Measurements from ENCODE around the gene AKAP9.
A peak's percentile ranks its signal among the peaks of the same experiment; 100 is the strongest.
"Not testable (repeated sequence)": the region's sequence is repeated elsewhere in the genome, so short reads cannot be mapped to it uniquely, and the experiment has no call there.

The AKAP9 gene

DNA sequence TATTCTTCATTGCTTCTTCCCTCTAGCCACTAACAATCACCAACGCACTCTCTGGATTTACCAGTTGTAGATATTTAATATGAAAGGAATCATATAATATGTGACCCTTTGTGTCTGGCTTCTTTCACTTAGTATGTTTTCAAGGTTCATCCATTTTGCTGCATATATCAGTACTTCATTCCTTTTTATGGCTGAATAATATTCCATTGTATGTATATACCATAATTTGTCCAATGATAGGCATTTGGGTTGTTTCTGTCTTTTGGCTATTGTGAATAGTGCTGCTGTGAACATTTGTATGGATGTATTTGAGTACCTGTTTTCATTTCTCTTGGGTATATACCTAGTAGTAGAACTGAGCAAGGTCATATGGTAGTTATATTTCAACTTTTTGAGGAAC, 7.3 kb downstream of the AKAP9 start:
- no peak for DNase-seq

DNA sequence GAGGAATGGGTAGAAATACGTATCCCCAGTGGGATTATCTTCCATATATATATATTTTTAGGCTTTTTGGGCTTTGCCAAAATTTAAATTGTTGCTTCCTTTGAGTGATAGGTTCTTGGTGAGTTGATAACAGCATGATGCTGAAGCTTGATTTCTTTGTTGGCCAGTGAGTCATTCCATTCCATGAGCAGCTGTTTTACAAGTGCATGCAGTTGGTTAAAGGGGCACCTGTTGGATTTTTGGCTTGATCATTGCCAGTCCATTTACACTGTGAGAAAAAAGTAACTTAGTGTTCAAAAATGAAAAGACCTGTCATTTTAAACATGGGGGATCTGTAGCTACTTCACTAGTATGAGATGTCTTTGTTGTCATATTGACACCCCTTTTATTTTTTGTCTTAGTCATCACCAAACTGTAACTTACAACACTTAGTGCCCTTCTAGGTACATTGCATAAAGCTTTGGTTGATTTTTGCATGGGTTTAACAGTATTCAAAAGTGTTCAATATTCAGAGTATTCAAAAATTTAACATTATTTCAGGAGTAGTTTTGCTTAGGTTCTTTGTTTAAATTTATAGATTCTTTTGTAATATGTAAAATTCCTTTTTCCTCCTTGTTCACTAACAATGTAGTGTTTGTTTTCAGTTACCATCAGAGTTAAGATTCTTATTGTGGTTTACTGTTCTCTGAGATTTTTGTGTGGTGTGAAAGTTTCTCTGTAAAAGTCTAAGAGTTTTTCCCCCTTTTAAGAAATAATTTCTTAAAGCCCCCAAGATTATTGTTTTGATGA, 8.8 kb downstream of the AKAP9 start:
- peak; percentile 32 for DNase-seq

DNA sequence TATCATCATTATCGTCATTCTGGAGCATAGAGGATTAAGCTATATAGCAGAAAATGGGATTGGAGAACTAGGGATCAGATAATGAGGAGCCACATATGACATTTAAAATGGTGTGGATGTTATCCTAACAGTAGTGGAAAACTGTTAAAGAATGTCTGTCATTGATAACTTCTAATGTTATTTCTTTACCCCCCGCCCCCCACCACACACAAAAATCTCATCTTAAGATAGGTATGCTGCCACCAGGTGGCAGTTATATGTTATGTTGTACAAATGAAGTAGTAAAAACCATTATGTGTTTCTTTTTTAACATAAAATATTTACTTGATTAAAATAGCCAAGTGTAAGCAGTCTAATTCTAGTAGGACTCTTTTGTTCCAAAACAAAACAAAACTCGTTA, 13.0 kb downstream of the AKAP9 start:
- peak; percentile 20 for DNase-seq

DNA sequence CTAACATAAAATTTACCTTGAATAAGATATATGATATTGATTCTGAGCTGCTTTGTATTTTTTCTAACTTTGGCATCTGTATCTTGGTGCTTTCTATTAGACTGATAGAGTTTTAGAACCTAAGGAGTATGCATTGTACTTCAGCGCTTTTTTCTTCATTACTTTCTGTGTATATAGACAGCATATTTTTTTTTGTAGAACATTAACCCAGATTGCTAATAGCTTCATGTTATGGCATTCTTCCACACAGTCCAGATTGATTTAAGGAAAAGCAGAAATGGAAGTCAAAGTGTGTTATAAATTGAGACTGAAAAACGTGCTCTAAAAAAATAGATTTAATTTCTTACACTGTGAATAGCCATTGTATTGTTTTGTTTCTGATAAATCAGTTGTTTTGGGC, 15.8 kb downstream of the AKAP9 start:
- DNase-seq = not testable (repeated sequence)

DNA sequence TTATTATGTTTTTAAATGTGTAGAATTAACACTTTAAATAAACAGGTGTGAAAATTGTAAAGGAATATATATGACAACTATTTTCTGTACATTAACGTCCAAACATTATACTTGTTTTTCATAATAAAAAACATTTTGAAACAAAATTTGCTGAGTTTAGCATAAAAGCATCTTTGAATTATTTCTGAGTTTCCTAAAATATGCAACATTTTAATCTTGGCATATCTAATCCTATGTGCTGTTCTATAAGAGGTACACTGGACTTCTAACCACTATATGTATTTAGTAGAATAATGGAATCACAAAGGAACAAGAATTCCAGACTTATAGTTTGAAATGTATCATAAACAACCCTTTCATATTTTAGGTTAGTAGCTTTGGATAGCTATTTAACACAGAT, 16.6 kb downstream of the AKAP9 start:
- no peak for DNase-seq

DNA sequence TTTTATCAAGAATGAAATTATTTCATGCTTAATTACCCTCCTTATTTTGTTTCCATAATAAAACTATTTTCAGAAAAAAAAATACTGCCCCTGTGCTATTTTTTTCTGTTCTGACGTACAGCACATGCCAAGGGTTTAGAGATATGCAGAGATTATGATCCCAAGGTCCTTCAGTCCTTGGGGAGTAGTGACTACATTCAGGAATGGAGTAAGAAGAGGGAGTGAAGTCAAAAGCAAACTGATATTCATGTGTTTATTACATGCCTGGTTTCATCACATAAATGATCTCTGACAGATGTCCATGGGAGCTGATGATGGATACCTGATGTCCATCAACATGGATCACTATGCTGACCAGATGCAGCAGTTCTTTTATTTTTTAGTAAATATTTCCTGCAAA, 17.2 kb downstream of the AKAP9 start:
- no peak for DNase-seq

DNA sequence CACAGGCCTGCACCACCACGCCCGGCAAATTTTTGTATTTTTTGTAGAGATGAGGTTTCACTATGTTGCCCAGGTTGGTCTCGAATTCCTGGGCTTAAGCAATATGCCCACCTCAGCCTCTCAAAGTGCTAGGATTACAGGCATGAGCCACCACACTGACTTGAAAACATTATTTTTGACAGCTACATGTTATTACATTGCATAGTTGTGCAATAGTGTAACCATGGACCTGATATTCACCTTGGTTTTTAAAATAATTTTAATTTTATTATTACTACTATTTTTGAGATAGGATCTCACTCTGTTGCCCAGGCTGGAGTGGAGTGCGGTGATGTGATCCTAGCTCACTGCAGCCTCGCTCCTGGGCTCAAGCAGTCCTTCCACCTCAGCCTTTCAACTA, 18.4 kb downstream of the AKAP9 start:
- no peak for DNase-seq

DNA sequence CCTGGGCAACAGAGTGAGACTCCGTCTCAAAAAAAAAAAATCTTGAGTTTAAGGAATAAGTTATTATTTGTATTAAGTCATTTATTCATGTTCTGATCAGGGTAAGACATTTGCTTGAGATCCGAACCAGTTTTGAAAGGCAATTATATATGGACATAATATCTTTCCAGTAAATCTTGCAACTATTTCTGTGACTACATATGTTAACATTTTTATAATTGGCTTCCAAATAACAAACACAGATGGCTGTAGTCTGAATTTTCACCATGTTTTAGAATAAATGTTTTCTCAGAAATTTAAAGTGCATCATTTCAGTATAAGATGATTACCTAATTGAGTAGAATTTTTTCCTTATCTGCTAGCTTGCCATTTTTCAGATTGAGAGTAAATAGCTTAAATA, 21.2 kb downstream of the AKAP9 start:
- DNase-seq = no peak

DNA sequence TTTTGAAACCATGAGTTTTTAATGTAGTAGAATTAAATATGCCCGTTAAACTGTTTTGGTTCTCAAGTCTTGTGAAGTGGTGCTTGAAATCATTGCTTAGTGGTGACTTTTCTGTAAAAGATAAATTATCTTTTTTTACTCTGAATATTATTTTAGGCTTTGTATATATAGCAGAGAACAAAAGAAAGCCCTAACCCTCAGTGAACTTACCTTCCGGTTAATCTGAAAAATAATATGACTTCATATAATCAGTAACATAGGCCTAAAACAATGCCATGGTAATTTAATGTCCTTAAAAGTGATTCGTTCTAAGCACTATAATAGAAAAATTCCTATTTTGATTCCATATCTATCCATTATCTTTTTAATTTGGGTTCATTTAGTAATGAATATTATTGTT, 21.8 kb downstream of the AKAP9 start:
- no peak for DNase-seq

DNA sequence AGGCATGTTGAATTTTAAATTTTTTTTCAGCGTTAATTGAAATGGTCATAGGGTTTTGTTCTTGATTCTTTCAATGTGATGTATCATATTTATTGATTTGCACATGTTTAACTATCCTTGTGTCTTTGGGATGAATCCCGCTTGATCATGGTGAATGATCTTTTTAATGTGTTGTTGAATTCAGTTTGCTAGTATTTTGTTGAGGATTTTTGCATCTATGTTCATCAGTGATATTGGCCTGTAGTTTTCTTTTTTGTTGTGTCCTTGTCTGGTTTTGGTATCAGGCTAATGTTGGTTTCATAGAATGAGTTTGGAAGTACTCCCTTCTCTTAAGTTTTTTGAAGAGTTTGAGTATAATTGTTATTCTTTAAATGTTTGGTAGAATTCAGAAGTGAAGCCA, 26.9 kb downstream of the AKAP9 start:
- DNase-seq = not testable (repeated sequence)

DNA sequence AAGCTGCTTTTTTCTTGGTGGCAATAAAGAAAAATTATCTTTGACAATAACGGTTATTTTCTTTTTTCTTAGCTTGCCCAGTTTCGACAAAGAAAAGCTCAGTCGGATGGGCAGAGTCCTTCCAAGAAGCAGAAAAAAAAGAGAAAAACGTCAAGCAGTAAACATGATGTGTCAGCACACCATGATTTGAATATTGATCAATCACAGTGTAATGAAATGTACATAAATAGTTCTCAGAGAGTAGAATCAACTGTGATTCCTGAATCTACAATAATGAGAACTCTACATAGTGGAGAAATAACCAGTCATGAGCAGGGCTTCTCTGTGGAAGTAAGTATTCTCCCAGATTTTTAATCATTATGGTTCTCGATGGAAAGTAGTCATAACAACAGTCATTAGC, 33.0 kb downstream of the AKAP9 start:
- no peak for DNase-seq

DNA sequence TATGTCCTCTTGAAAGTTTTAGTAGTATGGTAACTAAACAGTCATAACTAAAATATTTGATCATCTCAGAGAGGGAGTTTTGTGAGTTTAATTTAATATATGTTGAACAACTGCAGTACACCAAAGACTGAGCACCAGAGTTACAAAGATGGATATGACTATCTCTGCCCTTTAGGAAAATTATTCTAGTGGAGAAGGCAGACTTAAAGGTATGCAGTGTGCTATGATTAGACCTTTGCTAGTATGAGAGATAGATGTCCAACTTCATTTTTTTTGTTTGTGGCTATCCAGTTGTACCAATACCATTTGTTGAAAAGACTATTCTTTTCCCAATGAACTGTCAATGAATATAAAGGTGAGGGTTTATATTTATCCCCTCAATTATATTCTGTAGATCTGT, 33.4 kb downstream of the AKAP9 start:
- DNase-seq = no peak

DNA sequence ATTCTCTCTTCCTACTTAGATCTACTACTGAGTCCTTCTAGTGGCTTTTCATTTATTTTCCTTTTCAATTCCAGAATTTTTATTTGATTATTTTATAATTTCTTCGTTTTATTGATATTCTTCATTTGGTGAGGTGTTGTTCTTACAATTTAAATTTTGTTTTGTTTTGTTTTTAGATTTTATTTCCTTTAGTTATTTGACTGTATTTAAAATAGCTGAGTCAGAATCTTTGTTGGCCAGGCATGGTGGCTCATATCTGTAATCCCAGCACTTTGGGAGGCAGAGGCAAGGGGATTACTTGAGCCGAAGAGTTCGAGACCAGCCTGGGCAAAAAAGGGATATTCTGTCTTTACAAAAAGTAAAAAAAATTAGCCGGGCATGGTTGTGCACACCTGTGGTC, 36.1 kb downstream of the AKAP9 start:
- no peak for DNase-seq

DNA sequence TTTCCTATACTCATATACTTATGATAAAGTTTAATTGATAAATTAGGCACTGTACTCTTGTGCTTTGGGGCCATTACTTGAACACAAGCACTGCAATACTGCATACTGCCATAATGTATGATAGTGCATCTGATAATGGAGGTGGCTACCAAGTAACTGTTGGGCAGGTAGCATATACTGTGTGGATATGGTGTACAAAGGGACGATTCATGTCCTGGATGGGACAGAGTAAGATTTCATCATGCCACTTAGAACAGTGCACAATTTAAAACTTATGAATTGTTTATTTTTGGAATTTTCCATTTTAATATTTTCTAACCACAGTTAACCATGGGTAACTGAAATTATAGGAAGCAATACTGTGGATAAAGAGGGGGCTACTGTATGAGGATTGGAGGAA, 38.9 kb downstream of the AKAP9 start:
- no peak for DNase-seq

DNA sequence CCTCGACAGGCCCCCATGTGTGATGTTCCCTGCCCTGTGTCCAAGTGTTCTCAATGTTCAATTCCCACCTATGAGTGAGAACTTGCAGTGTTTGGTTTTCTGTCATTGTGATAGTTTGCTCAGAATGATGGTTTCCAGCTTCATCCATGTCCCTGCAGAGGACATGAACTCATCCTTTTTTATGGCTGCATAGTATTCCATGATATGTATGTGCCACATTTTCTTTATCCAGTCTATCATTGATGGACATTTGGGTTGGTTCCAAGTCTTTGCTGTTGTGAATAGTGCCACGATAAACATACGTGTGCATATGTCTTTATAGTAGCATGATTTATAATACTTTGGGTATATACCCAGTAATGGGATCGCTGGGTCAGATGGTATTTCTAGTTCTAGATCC, 41.7 kb downstream of the AKAP9 start:
- not testable (repeated sequence) for DNase-seq

DNA sequence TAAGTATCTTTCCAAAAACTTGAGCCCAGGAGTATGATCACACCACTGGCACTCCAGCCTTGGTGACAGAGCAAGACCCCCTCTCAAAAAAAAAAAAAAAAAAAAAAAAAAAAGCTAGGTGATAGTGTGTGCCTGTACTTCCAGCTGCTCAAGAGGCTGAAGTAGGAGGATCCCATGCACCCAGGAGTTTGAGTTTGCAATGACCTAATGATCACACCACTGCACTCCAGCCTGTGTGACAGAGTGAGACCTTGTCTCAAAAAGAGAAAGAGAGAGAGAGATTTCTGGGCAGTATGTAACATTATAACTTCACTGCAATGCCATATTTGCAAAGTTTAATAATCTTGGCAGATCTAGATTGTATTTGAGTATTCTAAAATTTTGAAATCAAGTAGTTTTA, 47.6 kb downstream of the AKAP9 start:
- no peak for DNase-seq

DNA sequence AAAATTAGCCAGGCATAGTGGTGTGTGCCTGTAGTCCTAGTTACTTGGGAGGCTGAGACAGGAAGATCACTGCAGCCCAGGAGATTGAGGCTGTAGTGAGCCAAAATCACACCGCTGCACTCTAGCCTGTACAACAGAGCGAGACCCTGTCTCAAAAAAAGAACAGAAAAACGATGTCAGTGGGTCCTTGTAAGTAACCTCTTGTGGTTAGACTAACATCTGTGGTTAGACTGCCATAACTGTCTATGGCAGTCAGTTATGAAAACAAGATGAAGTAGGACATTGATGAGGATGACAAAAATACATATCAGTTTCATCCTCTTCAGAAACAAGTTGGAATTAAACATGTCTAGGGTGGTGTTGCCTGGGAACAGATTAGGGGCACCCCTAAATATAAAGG, 53.3 kb downstream of the AKAP9 start:
- DNase-seq = no peak

DNA sequence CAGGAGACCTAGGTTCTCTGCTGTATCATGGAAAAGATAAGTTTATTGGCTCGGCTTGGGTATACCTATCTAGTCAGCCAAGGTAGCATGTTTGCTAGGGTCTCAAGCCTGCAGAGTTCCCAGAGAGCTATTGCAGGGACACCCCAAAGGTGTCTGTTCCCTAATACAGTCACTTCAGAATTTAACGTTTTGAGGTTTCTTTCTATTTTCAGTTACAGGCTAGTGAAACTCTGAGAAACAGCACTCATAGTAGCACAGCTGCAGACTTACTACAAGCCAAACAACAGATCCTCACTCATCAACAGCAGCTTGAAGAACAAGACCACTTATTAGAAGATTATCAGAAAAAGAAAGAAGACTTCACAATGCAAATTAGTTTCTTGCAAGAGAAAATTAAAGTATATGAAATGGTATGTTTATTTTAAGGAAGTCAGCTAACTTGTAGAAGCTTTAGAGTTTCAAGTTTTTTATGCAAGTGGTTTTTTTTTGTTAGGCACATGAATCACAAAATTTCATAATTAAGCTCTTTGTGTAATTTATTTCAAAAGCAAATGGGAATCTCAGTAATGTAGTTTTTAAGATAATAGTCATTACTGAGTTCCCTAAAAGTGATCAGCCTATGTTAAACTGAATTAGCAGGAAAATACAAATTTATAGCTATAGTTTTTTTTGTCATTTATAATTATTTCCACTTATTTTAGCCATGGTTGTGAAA, 54.9 kb downstream of the AKAP9 start:
- no peak for DNase-seq

DNA sequence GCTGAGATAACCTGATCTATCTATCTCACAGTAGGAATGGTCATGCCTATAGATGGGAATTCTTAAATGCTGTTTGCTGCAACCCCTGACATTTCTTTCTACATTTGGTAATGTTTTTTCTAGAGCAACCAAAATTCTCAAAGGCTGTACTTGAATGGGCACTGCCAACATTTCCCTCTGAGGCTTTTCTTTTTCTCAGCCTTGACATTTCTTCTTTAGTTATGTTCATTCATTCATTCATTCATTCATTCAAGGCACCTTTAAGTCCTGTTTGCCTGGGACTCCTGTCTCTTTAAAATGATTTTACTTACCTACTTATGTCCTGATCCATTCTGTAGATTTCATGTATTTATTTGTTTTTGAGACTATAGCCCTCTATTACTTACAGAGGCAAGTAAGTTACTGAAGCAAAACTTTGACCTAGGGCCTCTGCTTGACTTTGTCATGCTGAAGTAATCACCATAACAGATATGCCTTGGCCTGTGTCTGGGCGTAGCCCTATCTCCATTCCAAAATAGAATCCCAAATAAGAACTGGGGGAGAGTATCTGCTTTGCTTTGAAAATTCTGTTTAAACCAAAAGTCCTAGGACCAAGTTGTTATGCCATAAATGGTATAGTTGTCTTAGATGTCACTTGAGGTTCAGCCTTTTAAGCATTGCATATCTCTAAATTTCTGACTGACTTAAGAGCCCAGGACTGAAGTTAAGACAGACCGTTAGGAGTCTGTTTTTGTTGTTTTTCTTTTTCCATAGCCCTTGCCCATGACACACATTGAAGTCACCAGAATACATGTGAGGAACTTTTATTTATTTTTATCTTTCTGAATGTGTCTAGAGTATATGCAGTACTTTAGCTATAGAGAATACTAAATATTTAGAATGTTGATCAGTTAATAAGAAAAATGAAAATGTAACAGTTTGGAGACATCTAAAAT, 59.2 kb downstream of the AKAP9 start:
- DNase-seq = no peak

DNA sequence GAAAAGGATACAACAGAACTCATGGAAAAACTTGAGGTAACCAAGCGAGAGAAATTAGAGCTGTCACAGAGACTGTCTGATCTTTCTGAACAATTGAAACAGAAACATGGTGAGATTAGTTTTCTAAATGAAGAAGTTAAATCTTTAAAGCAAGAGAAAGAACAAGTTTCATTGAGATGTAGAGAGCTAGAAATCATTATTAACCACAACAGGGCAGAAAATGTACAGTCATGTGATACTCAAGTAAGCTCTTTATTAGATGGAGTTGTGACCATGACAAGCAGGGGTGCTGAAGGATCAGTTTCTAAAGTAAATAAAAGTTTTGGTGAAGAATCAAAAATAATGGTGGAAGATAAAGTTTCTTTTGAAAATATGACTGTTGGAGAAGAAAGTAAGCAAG, 62.1 kb downstream of the AKAP9 start:
- DNase-seq = no peak

DNA sequence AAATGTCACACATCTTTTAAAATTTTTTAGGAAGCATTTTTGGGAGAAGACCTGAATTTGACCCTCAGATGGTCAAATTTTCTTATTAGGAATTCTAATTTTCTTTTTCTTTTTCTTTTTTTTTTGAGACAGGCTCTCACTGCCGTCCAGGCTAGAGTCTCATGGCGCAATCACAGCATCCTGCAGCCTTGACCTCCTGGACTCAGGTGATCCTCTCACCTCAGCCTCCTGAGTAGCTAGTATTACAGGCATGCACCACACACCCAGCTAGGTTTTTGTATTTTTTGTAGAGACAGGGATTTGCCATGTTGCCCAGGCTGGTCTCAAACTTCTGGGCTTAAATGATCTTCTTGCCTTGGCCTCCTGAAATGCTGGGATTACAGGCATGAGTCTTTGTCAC, 65.4 kb downstream of the AKAP9 start:
- DNase-seq = no peak

DNA sequence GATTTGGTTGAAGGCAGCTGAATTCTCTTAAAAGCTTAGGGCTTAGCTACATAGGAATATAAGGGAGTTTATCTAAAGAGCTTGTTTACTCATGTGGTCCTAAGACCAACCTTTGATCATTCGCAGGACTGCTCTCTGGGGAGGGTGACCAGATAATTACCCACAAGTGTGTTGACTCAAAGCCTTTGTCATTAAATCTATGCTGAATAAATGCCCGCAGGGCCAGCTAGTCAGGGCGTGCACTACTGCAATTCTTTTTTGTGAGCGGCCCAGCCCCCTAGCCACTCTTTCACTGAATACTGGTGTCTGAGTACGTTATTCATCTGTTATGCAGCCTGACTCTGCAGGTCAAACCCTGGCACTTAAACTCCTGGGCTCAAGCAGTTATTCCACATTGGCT, 69.6 kb downstream of the AKAP9 start:
- no peak for DNase-seq

DNA sequence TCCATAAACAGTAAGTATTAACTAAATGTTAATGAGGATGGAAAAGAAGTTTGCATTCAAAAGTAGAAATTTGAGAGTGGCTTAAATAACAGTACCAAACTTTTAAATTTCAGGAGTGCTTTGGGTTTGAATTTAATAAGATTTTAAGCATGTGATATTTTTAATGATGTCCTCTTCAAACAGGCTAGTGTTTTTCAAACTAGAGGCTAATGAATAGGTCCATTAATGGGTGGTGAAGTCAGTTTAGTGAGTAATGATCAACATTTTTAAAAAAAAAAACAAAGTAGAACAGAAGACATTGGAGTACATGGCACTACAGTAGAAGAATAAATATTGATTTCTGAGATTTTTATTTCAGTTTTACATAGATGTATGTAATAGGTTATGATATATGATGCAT, 72.9 kb downstream of the AKAP9 start:
- no peak for DNase-seq

DNA sequence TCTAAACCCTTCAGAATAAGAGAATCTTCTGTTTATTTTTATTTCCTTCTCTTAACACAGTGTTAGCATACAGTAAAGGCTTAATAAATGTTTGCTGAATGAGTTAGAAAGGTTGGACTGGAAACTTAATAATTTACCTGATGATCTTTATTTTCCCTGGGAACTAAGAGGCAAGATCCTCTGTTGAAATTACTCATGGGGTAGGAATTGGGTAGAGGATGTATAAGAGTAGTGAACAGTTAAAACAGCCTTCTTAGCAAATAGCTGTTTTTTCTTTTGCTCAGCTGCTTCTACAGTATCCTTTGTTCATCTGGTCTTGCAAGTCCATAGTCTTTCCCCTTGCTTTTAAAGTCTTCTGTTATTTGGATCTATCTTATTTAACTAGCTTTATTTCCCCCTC, 80.0 kb downstream of the AKAP9 start:
- DNase-seq = peak; percentile 8
